ENCODE results near the gene UBE2V1. TPM values are rescaled to one million over a fixed set of nuclear protein-coding genes. Genes with fewer than 3 reads are reported as not detected.

The UBE2V1 gene
- polyA plus RNA-seq, 1 experiment, result 171 TPM

DNA sequence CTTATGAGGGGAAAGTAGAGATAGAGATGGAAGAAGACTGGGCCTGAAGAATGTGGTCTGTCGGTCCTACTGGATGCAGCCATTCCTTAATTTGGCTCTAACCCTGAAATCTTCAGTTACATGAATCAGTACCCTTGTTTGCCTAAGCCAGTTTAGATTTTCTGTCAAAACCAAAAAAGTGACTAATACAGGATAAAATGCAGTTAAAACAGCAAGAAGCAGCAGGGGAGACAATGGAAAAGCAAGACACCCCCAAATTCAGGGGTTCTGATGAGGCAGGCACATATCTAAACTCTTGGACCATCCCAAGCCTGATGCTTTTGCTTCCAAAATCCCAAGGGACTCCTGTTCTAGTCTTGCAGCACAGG lies 17.4 kb upstream of the UBE2V1 start:
- DNase-seq (ENCODE audit: low read depth, low spot score), result no peak
- CTCF ChIA-PET, result interaction anchor here (1.0 to 2.1 kb wide), 2 partner anchors 39 to 165 kb away, joined by 4 to 8 read pairs; no protein-coding TSS in a partner anchor
- TF ChIP-seq, protein P1, sequence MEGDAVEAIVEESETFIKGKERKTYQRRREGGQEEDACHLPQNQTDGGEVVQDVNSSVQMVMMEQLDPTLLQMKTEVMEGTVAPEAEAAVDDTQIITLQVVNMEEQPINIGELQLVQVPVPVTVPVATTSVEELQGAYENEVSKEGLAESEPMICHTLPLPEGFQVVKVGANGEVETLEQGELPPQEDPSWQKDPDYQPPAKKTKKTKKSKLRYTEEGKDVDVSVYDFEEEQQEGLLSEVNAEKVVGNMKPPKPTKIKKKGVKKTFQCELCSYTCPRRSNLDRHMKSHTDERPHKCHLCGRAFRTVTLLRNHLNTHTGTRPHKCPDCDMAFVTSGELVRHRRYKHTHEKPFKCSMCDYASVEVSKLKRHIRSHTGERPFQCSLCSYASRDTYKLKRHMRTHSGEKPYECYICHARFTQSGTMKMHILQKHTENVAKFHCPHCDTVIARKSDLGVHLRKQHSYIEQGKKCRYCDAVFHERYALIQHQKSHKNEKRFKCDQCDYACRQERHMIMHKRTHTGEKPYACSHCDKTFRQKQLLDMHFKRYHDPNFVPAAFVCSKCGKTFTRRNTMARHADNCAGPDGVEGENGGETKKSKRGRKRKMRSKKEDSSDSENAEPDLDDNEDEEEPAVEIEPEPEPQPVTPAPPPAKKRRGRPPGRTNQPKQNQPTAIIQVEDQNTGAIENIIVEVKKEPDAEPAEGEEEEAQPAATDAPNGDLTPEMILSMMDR (IDR thresholded peaks at IDR 0.05; ENCODE audit: low read depth, low read length), result no peak
- Histone ChIP-seq H3K9me3 (ENCODE audit: control insufficient read depth, insufficient read depth, low read length) (no peaks in the 10 kb centered on the region), H3K27me3 (ENCODE audit: control insufficient read depth, insufficient read depth, low read length) (no peaks in the 10 kb centered on the region), H3K4me3 (ENCODE audit: low read depth, low read length) (no peak overlapping the region), H3K27ac (ENCODE audit: low read depth, low read length) (peak overlapping the region; percentile 68)
- POLR2A ChIA-PET, result interaction anchor here (1.5 kb wide), 1 partner anchor 23 kb away, joined by 5 read pairs; the partner anchor contains the start of gene PEDS1

DNA sequence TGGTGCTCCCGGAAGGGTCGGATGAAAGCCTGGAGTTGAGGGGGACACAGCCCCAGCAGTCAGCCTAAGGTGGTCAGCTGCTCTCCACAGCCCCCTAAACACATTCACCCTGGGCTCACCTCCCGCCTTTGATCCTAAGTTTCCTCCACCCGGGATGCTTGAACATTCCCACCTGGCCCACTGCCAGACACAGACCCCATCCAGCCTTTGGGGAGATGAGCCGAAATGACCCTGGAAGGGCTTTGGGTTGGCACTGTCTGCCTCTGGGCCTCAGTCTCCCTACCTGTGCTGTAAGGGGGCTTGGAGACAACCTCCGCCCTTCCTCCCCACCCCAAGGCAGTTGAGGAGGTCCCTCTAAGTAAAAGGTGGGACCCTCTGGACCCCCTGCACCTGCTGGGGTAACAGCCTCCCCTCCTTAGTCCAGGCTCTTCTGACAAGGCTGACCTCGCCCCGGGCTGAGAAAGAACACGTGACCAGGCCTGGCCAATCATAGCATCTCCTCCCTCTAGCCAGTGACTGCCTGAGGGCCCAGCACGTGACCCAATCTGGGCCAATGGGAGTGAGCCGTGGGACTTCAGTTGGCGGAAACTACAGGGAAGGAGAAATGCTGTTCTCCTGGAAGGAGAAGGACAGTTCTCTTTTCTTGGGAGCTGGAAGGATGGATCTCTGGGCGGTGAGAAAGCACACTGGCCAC lies 16.9 kb upstream of the UBE2V1 start:
- Histone ChIP-seq H3K4me3 (ENCODE audit: low read depth, low read length) (no peak overlapping the region), H3K27me3 (ENCODE audit: control insufficient read depth, insufficient read depth, low read length) (no peaks in the 10 kb centered on the region), H3K27ac (ENCODE audit: low read depth, low read length) (peak overlapping the region; percentile 68), H3K9me3 (ENCODE audit: control insufficient read depth, insufficient read depth, low read length) (no peaks in the 10 kb centered on the region)
- POLR2A ChIA-PET, result interaction anchor here (0.8 to 1.5 kb wide), 2 partner anchors 14 to 23 kb away, joined by 3 to 5 read pairs; partner anchors contain the start of gene PEDS1
- TF ChIP-seq, protein P1 (IDR thresholded peaks at IDR 0.05; ENCODE audit: low read depth, low read length), result no peak
- CTCF ChIA-PET, result interaction anchor here (0.6 kb wide), 1 partner anchor 9 kb away, joined by 4 read pairs; no protein-coding TSS in a partner anchor
- DNase-seq (ENCODE audit: low read depth, low spot score), result no peak

DNA sequence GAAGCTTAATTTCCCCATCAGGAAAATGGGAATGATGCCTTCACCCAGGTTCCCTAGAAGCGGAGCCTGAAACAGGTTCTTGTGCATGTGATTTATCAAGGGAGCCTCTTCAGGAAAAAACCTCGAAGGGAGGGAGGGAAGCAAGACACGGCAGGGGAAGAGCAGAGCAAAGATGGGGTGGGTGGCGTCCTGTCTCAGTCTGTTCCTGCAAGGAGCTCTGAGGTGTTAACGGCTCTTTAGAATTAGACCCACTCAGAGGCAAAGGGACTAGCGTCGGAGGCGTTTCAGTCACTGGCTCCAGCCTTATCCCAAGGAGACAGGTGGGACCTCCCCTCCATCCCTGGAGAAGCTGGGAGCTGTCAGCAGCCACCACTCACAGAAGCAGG lies 15.6 kb upstream of the UBE2V1 start:
- Histone ChIP-seq H3K27ac (ENCODE audit: low read depth, low read length) (no peak overlapping the region), H3K4me3 (ENCODE audit: low read depth, low read length) (no peak overlapping the region), H3K9me3 (ENCODE audit: control insufficient read depth, insufficient read depth, low read length) (no peaks in the 10 kb centered on the region; the same call in 1 of the 2 replicates), H3K27me3 (ENCODE audit: control insufficient read depth, insufficient read depth, low read length) (no peaks in the 10 kb centered on the region)
- CTCF ChIA-PET, result no interaction called here
- POLR2A ChIA-PET, result no interaction called here
- TF ChIP-seq, protein P1 (IDR thresholded peaks at IDR 0.05; ENCODE audit: low read depth, low read length), result no peak
- no peak for DNase-seq (ENCODE audit: low read depth, low spot score)

DNA sequence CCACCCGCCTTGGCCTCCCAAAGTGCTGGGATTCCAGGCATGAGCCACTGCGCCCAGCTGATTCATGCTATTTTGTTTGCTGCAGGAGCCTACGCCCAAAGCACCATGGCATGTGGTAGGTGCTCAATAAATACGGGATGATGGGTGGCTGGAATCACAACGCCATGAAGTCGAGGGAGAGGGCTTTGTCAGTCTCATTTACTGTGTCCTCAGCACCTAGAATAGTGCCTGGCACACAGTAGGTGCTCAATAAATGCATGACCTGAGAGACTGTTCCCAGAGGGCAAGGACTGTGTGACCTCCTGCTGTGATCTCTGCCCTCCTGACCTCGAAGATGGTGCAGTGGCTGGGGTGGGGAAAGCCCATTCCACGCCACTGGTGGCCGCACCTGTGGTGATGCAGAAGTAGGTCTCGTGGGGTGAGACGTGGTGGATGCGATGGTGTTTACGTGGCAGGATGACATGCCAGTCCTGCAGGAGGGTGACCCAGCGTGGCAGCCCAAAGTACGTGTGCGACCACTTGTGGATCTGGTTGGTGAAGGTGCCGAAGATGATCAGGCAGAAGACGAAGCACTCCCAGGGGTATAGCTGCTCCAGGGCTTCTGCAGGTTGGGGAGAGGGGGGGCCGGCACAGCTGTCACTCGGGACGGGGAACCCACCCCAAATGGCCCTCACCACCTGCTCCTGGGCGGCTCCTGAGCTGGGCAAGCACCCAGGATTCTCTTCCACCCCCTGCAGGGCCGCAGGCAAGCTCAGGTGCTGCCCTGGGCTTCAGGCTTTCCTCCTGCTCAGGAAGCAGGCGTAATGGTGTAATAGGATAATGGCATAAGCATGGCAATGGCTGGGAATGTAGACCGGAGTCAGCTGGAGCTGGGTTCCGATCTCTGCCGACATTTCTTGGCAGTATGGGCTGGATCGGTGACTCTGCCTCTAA lies 14.9 kb upstream of the UBE2V1 start:
- H3K4me3 ChIP-seq (ENCODE audit: low read depth, low read length), result no peak overlapping the region
- no peak for DNase-seq (ENCODE audit: low read depth, low spot score)
- no peaks in the 10 kb centered on the region for H3K27me3 ChIP-seq (ENCODE audit: control insufficient read depth, insufficient read depth, low read length)
- CTCF ChIA-PET, result no interaction called here
- POLR2A ChIA-PET, result no interaction called here
- no peak overlapping the region for H3K27ac ChIP-seq (ENCODE audit: low read depth, low read length)
- TF ChIP-seq, protein P1 (IDR thresholded peaks at IDR 0.05; ENCODE audit: low read depth, low read length), result no peak
- no peaks in the 10 kb centered on the region; the same call in 1 of the 2 replicates for H3K9me3 ChIP-seq (ENCODE audit: control insufficient read depth, insufficient read depth, low read length)
